Loucy (cell line): ENCODE measurements around the gene RALGPS1.

ENCODE experiments used
- H2AFZ ChIP-seq: fragments of 200-600 bp; sonication (generic); 2 replicates; pipeline ENCODE4 v1.6.0; 2016; ENCODE audit warnings: antibody characterized with exemption, mild to moderate bottlenecking, low read length, moderate library complexity
- H3F3A ChIP-seq: fragments of 200-600 bp; 2 replicates; pipeline ENCODE4 v1.6.0; 2016; ENCODE audit warnings: antibody characterized with exemption, low read depth, mild to moderate bottlenecking
- H3K27me3 ChIP-seq: fragments of 200-600 bp; sonication (generic); 2 replicates; pipeline ENCODE4 v1.6.1; 2014; ENCODE audit warnings: low read length, mild to moderate bottlenecking; ENCODE audit not compliant: insufficient read depth, poor library complexity, severe bottlenecking
- H3K36me3 ChIP-seq: fragments of 200-600 bp; sonication (generic); 2 replicates; pipeline ENCODE4 v1.6.1; 2016; ENCODE audit warnings: low read length; ENCODE audit not compliant: insufficient read depth
- H3K4me1 ChIP-seq: fragments of 200-600 bp; sonication (generic); 2 replicates; pipeline ENCODE4 v1.5.1; 2014; ENCODE audit warnings: low read length, mild to moderate bottlenecking; ENCODE audit not compliant: insufficient read depth, poor library complexity, severe bottlenecking
- H3K4me2 ChIP-seq: fragments of 200-600 bp; sonication (generic); 2 replicates; pipeline ENCODE4 v1.6.0; 2014; ENCODE audit warnings: antibody characterized with exemption, low read length, low read depth, mild to moderate bottlenecking; ENCODE audit not compliant: poor library complexity, severe bottlenecking
- H3K4me3 ChIP-seq: fragments of 200-600 bp; sonication (generic); 2 replicates; pipeline ENCODE4 v1.5.1; 2014; ENCODE audit warnings: low read length, mild to moderate bottlenecking, mixed read lengths; ENCODE audit not compliant: poor library complexity, severe bottlenecking
- H3K79me2 ChIP-seq: fragments of 200-600 bp; sonication (generic); 2 replicates; pipeline ENCODE4 v1.6.1; 2014; ENCODE audit warnings: low read length; ENCODE audit not compliant: insufficient read depth
- H3K9ac ChIP-seq: fragments of 200-600 bp; sonication (generic); 2 replicates; pipeline ENCODE4 v1.6.0; 2014; ENCODE audit warnings: mild to moderate bottlenecking, low read depth, low read length, moderate library complexity; ENCODE audit not compliant: poor library complexity, severe bottlenecking
- H3K9me2 ChIP-seq: fragments of 200-600 bp; sonication (generic); replicated peaks from 2 replicates; pipeline ENCODE4 v1.6.1; 2016; ENCODE audit warnings: low read depth, low read length, mixed read lengths
- H3K9me3 ChIP-seq: fragments of 200-600 bp; sonication (generic); 2 replicates; pipeline ENCODE4 v1.6.1; 2014; ENCODE audit warnings: mild to moderate bottlenecking, antibody characterized with exemption, low read length, low read depth; ENCODE audit not compliant: insufficient read depth
- H4K20me1 ChIP-seq: fragments of 200-600 bp; sonication (generic); 2 replicates; pipeline ENCODE4 v1.6.0; 2014; ENCODE audit warnings: antibody characterized with exemption, low read length, mild to moderate bottlenecking; ENCODE audit not compliant: insufficient read depth, poor library complexity, severe bottlenecking
- EZH2phosphoT487 ChIP-seq: fragments of 200-600 bp; IDR thresholded peaks from 2 replicates; pipeline ENCODE4 v1.6.1; 2018; ENCODE audit warnings: antibody characterized with exemption, mild to moderate bottlenecking, moderate library complexity, borderline replicate concordance
- TF ChIP-seq, protein P1 (sequence below): fragments of 200-600 bp; sonication (generic); conservative IDR thresholded peaks from 2 replicates; pipeline ENCODE4 v1.5.1; 2014; ENCODE audit warnings: mild to moderate bottlenecking, antibody characterized with exemption, low read length

The RALGPS1 gene

DNA sequence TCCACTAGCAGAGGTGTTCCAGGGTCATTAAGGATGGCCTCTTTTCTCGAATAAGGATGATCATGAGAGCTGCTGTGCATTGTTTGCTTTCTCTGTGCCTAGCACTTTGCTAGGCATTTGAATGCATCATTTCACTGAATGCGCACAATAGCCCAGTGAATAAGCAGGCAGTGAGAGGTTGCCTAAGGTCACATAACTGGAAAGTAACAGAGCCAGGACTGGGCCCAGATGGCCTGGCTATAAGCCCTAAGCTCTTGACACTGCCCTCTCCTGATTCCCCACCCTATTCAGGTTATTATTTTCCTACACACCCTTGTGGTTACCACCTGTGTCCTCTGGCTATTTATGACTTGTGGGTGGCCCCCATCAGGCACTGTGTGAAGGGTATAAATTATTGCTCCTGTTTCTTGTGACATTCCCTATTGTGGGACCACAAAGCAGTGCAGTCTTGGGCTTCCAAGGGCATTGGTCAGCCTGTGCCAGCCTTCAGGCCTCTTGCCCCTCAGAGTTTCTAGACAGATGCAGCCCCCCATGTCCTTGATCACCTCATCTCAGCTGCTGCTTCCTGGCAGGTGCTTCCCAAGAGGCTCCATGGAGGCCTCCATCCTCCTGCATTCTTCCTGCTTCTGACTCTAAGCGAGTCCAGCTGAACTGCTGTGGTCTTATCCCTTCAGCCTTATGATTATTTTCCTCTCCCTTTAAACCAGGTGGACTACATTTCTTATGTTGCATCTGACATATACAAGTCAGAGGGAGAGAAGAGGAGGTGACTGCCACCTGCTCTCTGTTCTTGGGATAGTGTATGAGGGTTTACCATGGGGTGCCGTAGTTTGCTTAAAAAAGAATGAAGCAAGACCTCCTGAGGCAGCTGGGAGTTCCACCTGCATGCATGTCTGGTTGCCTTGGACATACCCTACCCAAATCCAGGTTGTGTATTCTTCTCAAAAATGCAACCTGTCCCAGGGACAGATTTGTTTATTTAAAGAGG, 160.3 kb downstream of the RALGPS1 start:
- Histone ChIP-seq H3K36me3 (no peaks in the 10 kb centered on the region), H2AFZ (no peak overlapping the region), H3K9me2 (no peaks in the 10 kb centered on the region), H3K4me2 (no peak overlapping the region), H4K20me1 (no peaks in the 10 kb centered on the region), H3F3A (no peaks in the 10 kb centered on the region), H3K4me1 (no peaks in the 10 kb centered on the region), H3K4me3 (no peak overlapping the region), H3K79me2 (no peaks in the 10 kb centered on the region), H3K27me3 (no peaks in the 10 kb centered on the region), H3K9ac (no peak overlapping the region), H3K9me3 (0 out of 2 replicates have a peak, but pooled peaks cover 4% of the 10 kb centered on the region)
- no peak for TF ChIP-seq EZH2phosphoT487
- TF ChIP-seq, protein P1, sequence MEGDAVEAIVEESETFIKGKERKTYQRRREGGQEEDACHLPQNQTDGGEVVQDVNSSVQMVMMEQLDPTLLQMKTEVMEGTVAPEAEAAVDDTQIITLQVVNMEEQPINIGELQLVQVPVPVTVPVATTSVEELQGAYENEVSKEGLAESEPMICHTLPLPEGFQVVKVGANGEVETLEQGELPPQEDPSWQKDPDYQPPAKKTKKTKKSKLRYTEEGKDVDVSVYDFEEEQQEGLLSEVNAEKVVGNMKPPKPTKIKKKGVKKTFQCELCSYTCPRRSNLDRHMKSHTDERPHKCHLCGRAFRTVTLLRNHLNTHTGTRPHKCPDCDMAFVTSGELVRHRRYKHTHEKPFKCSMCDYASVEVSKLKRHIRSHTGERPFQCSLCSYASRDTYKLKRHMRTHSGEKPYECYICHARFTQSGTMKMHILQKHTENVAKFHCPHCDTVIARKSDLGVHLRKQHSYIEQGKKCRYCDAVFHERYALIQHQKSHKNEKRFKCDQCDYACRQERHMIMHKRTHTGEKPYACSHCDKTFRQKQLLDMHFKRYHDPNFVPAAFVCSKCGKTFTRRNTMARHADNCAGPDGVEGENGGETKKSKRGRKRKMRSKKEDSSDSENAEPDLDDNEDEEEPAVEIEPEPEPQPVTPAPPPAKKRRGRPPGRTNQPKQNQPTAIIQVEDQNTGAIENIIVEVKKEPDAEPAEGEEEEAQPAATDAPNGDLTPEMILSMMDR = no peak

DNA sequence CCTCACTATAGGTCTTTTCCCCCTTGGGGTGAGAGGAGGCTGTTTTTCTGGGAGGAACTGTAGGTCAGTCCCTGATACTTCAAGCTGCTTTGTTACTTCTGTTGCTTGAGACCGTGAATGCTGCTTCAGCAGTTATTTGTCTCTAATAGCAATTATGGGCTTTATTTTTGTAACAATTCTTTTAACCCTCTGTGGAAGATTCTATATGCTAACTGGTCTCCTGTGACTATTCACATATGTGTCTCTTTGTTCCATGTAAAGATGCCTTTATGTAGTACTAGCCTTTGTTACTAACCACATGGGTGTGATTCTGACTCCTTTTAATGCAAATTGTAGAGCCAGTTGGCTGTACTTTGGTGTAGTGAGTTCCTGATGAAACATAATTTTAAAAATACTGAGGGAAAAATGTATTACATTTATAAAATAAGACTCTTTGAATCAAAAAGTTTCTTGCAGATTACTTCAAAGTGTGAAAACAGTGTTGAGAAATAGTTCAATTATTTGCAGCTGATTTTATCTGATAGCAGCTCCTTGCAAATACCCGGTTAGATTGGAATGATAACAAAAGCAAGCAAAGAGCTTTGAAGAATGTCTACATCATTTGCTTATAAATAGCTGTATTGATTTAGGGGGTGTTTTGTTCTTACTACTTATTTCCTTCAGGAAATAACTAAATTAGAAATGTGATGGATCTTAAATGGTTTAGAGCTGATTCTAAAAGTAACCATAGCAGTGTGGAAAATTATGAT, 161.2 kb downstream of the RALGPS1 start:
- no peak overlapping the region for H3K4me2 ChIP-seq
- H3K9ac ChIP-seq = no peak overlapping the region
- no peaks in the 10 kb centered on the region for H3F3A ChIP-seq
- TF ChIP-seq EZH2phosphoT487 = no peak
- TF ChIP-seq, protein P1 = no peak
- 0 out of 2 replicates have a peak, but pooled peaks cover 4% of the 10 kb centered on the region for H3K9me3 ChIP-seq
- H3K4me1 ChIP-seq = no peaks in the 10 kb centered on the region
- no peaks in the 10 kb centered on the region for H3K79me2 ChIP-seq
- no peaks in the 10 kb centered on the region for H3K9me2 ChIP-seq
- H3K4me3 ChIP-seq = no peak overlapping the region
- no peak overlapping the region for H2AFZ ChIP-seq
- no peaks in the 10 kb centered on the region for H3K27me3 ChIP-seq
- no peaks in the 10 kb centered on the region for H4K20me1 ChIP-seq
- H3K36me3 ChIP-seq = no peaks in the 10 kb centered on the region

GRCh38 chr9:127076860-127077643, 162.5 kb downstream of the RALGPS1 start:
- no peak overlapping the region for H3K4me2 ChIP-seq
- no peaks in the 10 kb centered on the region for H3F3A ChIP-seq
- no peak overlapping the region for H2AFZ ChIP-seq
- no peaks in the 10 kb centered on the region for H3K36me3 ChIP-seq
- no peak for TF ChIP-seq EZH2phosphoT487
- TF ChIP-seq, protein P1 = no peak
- H3K4me3 ChIP-seq = no peak overlapping the region
- 0 out of 2 replicates have a peak, but pooled peaks cover under 1% of the 10 kb centered on the region for H3K9me3 ChIP-seq
- no peaks in the 10 kb centered on the region for H3K4me1 ChIP-seq
- no peak overlapping the region for H3K9ac ChIP-seq
- H3K9me2 ChIP-seq = no peaks in the 10 kb centered on the region
- no peaks in the 10 kb centered on the region for H3K79me2 ChIP-seq
- H3K27me3 ChIP-seq = no peaks in the 10 kb centered on the region
- H4K20me1 ChIP-seq = no peaks in the 10 kb centered on the region
